Activated CD8-positive, alpha-beta T cell treated with anti-CD3 and anti-CD28 coated beads for 36 hours (primary cell): ENCODE results near the gene MAP3K4. TPM values are rescaled to one million over a fixed set of nuclear protein-coding genes. Genes with fewer than 3 reads are reported as not detected.

Experiments
- ATAC-seq: fragments of 200-7000 bp; cut with Tn5 transposase; one replicate; pipeline ENCODE4 v1.10.0; 2021; ENCODE audit warnings: mild to moderate bottlenecking, moderate library complexity
- CTCF ChIA-PET: fragments of 350-600 bp; sonication (Branson Sonifier 250); formaldehyde crosslinking; loops from one replicate; lab custom pipeline; 2021; ENCODE audit warnings: antibody characterized with exemption; lab: Charles Lee
- POLR2A ChIA-PET: fragments of 350-600 bp; sonication (Branson Sonifier 250); formaldehyde crosslinking; loops from one replicate; lab custom pipeline; 2021; ENCODE audit warnings: antibody characterized with exemption; lab: Charles Lee
- DNase-seq: peaks from one replicate; pipeline ENCODE4 v3.0.0-alpha.2; 2020
- H3K27ac Mint-ChIP-seq: one replicate; pipeline ENCODE4 v1.8.0; 2021; ENCODE audit warnings: mild to moderate bottlenecking, mixed read lengths
- H3K27me3 Mint-ChIP-seq: one replicate; pipeline ENCODE4 v1.8.0; 2021; ENCODE audit warnings: mixed read lengths
- H3K36me3 Mint-ChIP-seq: one replicate; pipeline ENCODE4 v1.8.0; 2021; ENCODE audit warnings: low read depth, mixed read lengths
- H3K4me1 Mint-ChIP-seq: one replicate; pipeline ENCODE4 v1.8.0; 2021; ENCODE audit warnings: low read depth, mixed read lengths
- H3K4me3 Mint-ChIP-seq: one replicate; pipeline ENCODE4 v1.8.0; 2021; ENCODE audit warnings: mild to moderate bottlenecking, moderate library complexity, mixed read lengths
- H3K9me3 Mint-ChIP-seq: one replicate; pipeline ENCODE4 v1.8.0; 2021; ENCODE audit warnings: mixed read lengths
- CTCF ChIP-seq: fragments of 200-600 bp; IDR thresholded peaks from one replicate; pipeline ENCODE4 v1.8.0; 2022; ENCODE audit warnings: antibody characterized with exemption, mild to moderate bottlenecking
- intact Hi-C: fragments of 100-400 bp; cut with micrococcal nuclease; formaldehyde crosslinking; loops from one replicate; pipeline ENCODE4 v1.10.0; 2022
- total RNA-seq, 2 experiments: library from RNA; stranded (reverse); gene quantifications; one replicate each; pipeline ENCODE4 v1.2.3, GENCODE V29; 2021

Gene MAP3K4
- total RNA-seq, 2 experiments from 2014 or later = 31.3 to 48.7 TPM

- intact Hi-C loops = no loop called here
- Mint-ChIP-seq H3K27me3 (no peaks in the 10 kb centered on the region), H3K4me1 (no peaks in the 10 kb centered on the region), H3K9me3 (no peaks in the 10 kb centered on the region), H3K4me3 (no peak overlapping the region), H3K27ac (no peak overlapping the region), H3K36me3 (no peaks in the 10 kb centered on the region)
- DNase-seq (no peak), ATAC-seq (no peak)
- ChIA-PET CTCF (no interaction called here), POLR2A (no interaction called here)
- TF ChIP-seq CTCF = no peak
These were observed 146.4 kb downstream of the MAP3K4 start for GRCh38 chr6:161137839-161138542.

GRCh38 chr6:161138543-161139303 is 147.2 kb downstream of the MAP3K4 start:
- Mint-ChIP-seq H3K9me3 (no peaks in the 10 kb centered on the region), H3K27ac (no peak overlapping the region), H3K4me1 (no peaks in the 10 kb centered on the region), H3K27me3 (no peaks in the 10 kb centered on the region), H3K36me3 (no peaks in the 10 kb centered on the region), H3K4me3 (no peak overlapping the region)
- intact Hi-C loops = no loop called here
- ChIA-PET CTCF (no interaction called here), POLR2A (no interaction called here)
- DNase-seq (no peak), ATAC-seq (no peak)
- TF ChIP-seq CTCF = no peak

GRCh38 chr6:161139304-161139765 is 147.8 kb downstream of the MAP3K4 start:
- intact Hi-C loops = no loop called here
- ATAC-seq (no peak), DNase-seq (no peak)
- ChIA-PET POLR2A (no interaction called here), CTCF (no interaction called here)
- Mint-ChIP-seq H3K4me1 (no peaks in the 10 kb centered on the region), H3K27ac (no peak overlapping the region), H3K27me3 (no peaks in the 10 kb centered on the region), H3K4me3 (no peak overlapping the region), H3K9me3 (no peaks in the 10 kb centered on the region), H3K36me3 (no peaks in the 10 kb centered on the region)
- no peak for TF ChIP-seq CTCF

- ATAC-seq (no peak), DNase-seq (no peak)
- Mint-ChIP-seq H3K27ac (no peak overlapping the region), H3K27me3 (no peaks in the 10 kb centered on the region), H3K4me3 (no peak overlapping the region), H3K4me1 (no peaks in the 10 kb centered on the region), H3K36me3 (no peaks in the 10 kb centered on the region), H3K9me3 (no peaks in the 10 kb centered on the region)
- intact Hi-C loops = loop anchor here (5.0 kb wide), 1 partner anchor 232 kb away; no protein-coding TSS in a partner anchor
- POLR2A ChIA-PET = no interaction called here
- no peak for TF ChIP-seq CTCF
- CTCF ChIA-PET = interaction anchor here (1.1 kb wide), 1 partner anchor 231 kb away, joined by 3 read pairs; no protein-coding TSS in a partner anchor
These were observed 148.4 kb downstream of the MAP3K4 start for GRCh38 chr6:161139766-161140553.
